ENCODE data around the gene CELF2. TPM values are rescaled to one million over a fixed set of nuclear protein-coding genes. Genes with fewer than 3 reads are reported as not detected.

CELF2 gene
- total RNA-seq, 2 donors from 2014 or later = 63.2 to 69.4 TPM

DNA sequence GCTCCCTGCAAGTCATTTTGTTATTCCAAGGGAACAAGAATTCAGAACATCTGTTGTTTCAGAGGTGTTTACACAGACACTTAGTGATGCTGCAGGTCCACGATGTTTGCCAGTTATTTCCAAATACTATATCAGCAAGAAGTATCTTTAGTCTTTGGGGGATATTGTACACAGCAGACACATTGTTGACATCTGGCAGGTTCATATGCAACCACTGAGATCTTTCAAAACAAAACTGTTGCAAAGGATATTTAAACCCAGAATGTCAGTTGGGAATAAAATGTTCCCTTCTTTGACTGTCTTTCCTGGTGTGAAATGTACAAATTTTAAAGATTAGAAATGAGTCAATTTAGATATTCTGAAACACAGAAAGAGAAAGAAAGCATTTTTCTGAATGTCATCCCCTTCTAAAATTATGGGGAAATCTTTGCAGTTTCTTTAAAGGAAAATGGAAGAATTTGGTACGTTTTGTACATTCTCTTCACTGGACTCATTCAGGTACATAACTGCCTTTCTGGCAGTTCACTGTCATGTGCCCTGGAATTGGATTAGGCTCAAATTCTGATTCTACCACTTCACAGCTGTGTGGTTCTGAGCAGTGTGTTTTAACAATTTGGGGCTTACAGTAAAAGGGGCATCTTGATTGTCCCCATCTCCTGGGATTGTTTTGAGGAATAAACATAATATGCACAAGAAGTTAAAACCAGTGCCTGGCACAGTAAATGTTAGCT is 40.3 kb upstream of the CELF2 start:
- H3K27me3 ChIP-seq = no peaks in the 10 kb centered on the region
- H3K4me3 ChIP-seq = no peak overlapping the region
- TF ChIP-seq, protein P1, sequence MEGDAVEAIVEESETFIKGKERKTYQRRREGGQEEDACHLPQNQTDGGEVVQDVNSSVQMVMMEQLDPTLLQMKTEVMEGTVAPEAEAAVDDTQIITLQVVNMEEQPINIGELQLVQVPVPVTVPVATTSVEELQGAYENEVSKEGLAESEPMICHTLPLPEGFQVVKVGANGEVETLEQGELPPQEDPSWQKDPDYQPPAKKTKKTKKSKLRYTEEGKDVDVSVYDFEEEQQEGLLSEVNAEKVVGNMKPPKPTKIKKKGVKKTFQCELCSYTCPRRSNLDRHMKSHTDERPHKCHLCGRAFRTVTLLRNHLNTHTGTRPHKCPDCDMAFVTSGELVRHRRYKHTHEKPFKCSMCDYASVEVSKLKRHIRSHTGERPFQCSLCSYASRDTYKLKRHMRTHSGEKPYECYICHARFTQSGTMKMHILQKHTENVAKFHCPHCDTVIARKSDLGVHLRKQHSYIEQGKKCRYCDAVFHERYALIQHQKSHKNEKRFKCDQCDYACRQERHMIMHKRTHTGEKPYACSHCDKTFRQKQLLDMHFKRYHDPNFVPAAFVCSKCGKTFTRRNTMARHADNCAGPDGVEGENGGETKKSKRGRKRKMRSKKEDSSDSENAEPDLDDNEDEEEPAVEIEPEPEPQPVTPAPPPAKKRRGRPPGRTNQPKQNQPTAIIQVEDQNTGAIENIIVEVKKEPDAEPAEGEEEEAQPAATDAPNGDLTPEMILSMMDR (IDR thresholded peaks at IDR 0.05) = no peak
- no peak for DNase-seq (ENCODE audit: low spot score)
- peak overlapping the region in 1 of 2 donors; percentile 58 for H3K27ac ChIP-seq
- peaks cover 0 to 17% of the 10 kb centered on the region in 2 donors for H3K4me1 ChIP-seq
- no peaks in the 10 kb centered on the region for H3K36me3 ChIP-seq
- no peaks in the 10 kb centered on the region for H3K9me3 ChIP-seq

DNA sequence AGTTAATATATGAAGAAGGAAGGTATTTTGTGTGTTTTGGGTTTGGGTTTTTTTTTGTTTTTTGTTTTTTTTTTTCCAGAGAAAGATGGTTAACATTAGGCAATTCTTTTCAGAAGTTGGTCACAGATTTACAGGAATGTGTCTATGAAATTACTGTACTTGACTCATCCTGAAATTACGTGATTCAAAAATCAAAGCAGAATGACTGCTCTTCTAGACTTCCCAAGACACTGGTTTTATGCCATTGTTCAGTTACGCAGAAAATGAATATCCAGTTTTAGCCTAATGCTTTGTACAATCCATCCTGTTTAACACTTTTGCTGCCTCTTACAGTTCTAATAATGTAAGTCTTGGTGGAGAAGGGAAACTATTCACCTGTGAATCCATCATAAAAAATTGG is 39.7 kb upstream of the CELF2 start:
- H3K27ac ChIP-seq = peak overlapping the region in 1 of 2 donors; percentile 36
- DNase-seq (ENCODE audit: low spot score) = no peak
- H3K4me1 ChIP-seq = peaks cover 0 to 17% of the 10 kb centered on the region in 2 donors
- no peak overlapping the region for H3K4me3 ChIP-seq
- H3K36me3 ChIP-seq = no peaks in the 10 kb centered on the region
- H3K9me3 ChIP-seq = no peaks in the 10 kb centered on the region
- H3K27me3 ChIP-seq = no peaks in the 10 kb centered on the region
- TF ChIP-seq, protein P1 (IDR thresholded peaks at IDR 0.05) = no peak

DNA sequence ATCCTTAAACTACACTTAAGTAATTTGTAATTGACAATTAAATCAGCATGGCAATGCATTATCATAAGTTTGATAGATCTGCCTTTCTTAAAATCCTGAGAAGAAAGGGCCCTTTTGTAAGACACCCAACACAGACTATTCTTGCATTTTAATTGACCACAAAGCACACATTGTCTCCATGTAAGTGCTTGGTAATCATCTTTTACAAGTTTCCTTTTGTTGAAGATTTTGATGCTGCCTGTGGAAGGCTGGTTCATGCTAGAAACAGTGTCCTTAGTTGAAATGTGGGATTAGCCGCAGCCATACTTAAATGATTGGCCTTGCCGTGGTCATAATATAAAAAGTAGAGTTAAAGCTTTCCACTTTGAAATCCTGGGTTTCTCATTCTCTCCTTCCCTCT is 32.3 kb upstream of the CELF2 start:
- Histone ChIP-seq H3K27me3 (no peaks in the 10 kb centered on the region), H3K4me1 (peaks cover 0 to 6% of the 10 kb centered on the region in 2 donors), H3K27ac (no peak overlapping the region), H3K36me3 (no peaks in the 10 kb centered on the region), H3K9me3 (no peaks in the 10 kb centered on the region), H3K4me3 (no peak overlapping the region)
- TF ChIP-seq, protein P1 (IDR thresholded peaks at IDR 0.05) = no peak
- DNase-seq (ENCODE audit: low spot score) = no peak

DNA sequence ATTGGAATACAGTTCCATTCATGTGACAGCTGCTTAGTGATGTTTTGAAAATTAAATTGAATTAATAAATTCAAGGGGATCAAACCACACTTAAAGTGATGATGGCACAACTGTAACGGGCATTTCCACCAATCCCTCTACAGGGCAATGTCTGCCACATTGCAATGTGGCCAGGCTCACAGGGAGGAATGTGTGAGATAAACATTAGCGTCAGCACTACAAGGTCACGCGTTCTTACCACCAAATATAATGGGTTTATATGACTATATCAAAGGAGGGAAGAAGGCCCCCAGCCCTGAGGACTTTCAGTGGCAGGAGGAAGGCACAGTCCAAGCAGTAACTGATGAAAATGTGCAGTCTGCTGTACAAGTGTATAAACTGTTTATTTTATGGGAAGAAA is 31.1 kb upstream of the CELF2 start:
- H3K27ac ChIP-seq = no peak overlapping the region
- H3K36me3 ChIP-seq = no peaks in the 10 kb centered on the region
- TF ChIP-seq, protein P1 (IDR thresholded peaks at IDR 0.05) = no peak
- H3K27me3 ChIP-seq = no peaks in the 10 kb centered on the region
- H3K4me3 ChIP-seq = no peak overlapping the region
- H3K9me3 ChIP-seq = no peaks in the 10 kb centered on the region
- H3K4me1 ChIP-seq = peaks cover 0 to 6% of the 10 kb centered on the region in 2 donors
- DNase-seq (ENCODE audit: low spot score) = no peak

DNA sequence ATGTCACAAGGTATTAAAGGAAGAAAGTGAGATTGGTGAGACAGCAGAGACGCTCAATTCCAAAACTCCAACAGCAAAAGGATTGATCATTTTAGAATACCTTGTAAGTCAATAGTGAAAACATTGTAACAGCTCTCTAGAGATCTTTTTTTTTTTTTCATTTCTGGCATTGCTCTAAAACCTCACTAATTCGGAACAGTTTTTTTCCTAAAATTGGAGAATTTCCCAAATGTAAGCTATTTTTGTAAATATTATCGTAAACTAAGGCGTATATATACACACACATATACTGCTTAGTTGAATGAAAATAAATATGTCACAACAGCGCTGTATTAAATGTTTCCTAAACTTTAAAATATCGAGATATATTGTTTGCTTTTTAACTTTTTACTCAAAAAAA is 30.6 kb upstream of the CELF2 start:
- no peak for DNase-seq (ENCODE audit: low spot score)
- Histone ChIP-seq H3K9me3 (no peaks in the 10 kb centered on the region), H3K27me3 (no peaks in the 10 kb centered on the region), H3K4me1 (peaks cover 0 to 6% of the 10 kb centered on the region in 2 donors), H3K36me3 (no peaks in the 10 kb centered on the region), H3K27ac (no peak overlapping the region), H3K4me3 (no peak overlapping the region)
- TF ChIP-seq, protein P1 (IDR thresholded peaks at IDR 0.05) = no peak

DNA sequence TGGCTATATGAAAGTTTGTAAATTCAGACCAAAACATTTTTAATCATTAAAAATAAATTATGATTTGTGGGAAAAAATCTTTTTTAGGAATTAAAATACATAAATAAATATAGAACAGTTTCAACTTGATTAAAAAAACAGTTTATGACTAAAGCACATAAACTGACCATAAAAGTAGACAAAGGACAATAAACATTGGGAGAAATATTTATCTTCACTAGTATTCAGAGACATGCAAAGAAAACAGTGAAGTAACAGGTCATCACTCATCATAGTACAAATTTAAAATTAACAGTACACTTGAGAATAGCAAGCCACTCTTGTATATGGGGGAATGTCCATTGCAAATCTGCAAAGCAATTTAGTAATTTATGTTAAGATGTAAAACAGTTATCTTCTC is 28.0 kb upstream of the CELF2 start:
- no peak overlapping the region for H3K27ac ChIP-seq
- DNase-seq (ENCODE audit: low spot score) = no peak
- TF ChIP-seq, protein P1 (IDR thresholded peaks at IDR 0.05) = no peak

More for the DNA sequence above, 28.0 kb upstream of the CELF2 start:
- H3K9me3 ChIP-seq = no peaks in the 10 kb centered on the region
- H3K36me3 ChIP-seq = no peaks in the 10 kb centered on the region
- H3K4me3 ChIP-seq = no peak overlapping the region
- H3K4me1 ChIP-seq = peaks cover 0 to 6% of the 10 kb centered on the region in 2 donors
- H3K27me3 ChIP-seq = no peaks in the 10 kb centered on the region
